OCI-LY3 (cell line): ENCODE results near the gene ST7.
A peak's percentile ranks its signal among the peaks of the same experiment; 100 is the strongest.

Experiments
- H2AFZ ChIP-seq: fragments of 200-600, 300-600 bp; shearing (Covaris generic); 2 replicates; pipeline ENCODE4 v1.6.0; 2014; ENCODE audit warnings: antibody characterized with exemption, low read depth, low read length
- H3K27ac ChIP-seq: fragments of 200-600, 300-600 bp; sonication (generic); 2 replicates; pipeline ENCODE4 v1.5.1; 2014; ENCODE audit warnings: mild to moderate bottlenecking, low read length, moderate library complexity, mixed read lengths
- H3K27me3 ChIP-seq: fragments of 200-600, 300-600 bp; sonication (generic); 2 replicates; pipeline ENCODE4 v1.6.1; 2014; ENCODE audit warnings: low read depth, low read length, mixed read lengths
- H3K36me3 ChIP-seq: fragments of 200-600, 300-600 bp; sonication (generic); replicated peaks from 2 replicates; pipeline ENCODE3; 2014; ENCODE audit warnings: low read depth, low read length, mixed read lengths
- H3K4me1 ChIP-seq: fragments of 300-600, 200-600 bp; sonication (generic); 2 replicates; pipeline ENCODE4 v1.6.1; 2014; ENCODE audit warnings: low read length, mixed read lengths
- H3K4me2 ChIP-seq: fragments of 200-600, 300-600 bp; sonication (generic); 2 replicates; pipeline ENCODE4 v1.6.1; 2014; ENCODE audit warnings: low read length, mixed read lengths
- H3K4me3 ChIP-seq: fragments of 300-600, 200-600 bp; sonication (generic); 2 replicates; pipeline ENCODE4 v1.5.1; 2014; ENCODE audit warnings: antibody characterized with exemption, mild to moderate bottlenecking, low read length, moderate library complexity
- H3K79me2 ChIP-seq: fragments of 300-600, 200-600 bp; shearing (Covaris generic); 2 replicates; pipeline ENCODE4 v1.6.1; 2014; ENCODE audit warnings: mild to moderate bottlenecking, low read length, mixed read lengths
- H3K9ac ChIP-seq: fragments of 300-600, 200-600 bp; shearing (Covaris generic); 2 replicates; pipeline ENCODE4 v1.6.0; 2014; ENCODE audit warnings: mild to moderate bottlenecking, low read length, moderate library complexity
- H3K9me3 ChIP-seq: fragments of 200-600, 300-600 bp; shearing (Covaris generic); 2 replicates; pipeline ENCODE4 v1.6.1; 2014; ENCODE audit warnings: low read length, mixed read lengths; ENCODE audit not compliant: insufficient read depth
- H4K20me1 ChIP-seq: fragments of 200-600, 300-600 bp; sonication (generic); 2 replicates; pipeline ENCODE4 v1.6.1; 2016; ENCODE audit warnings: low read length, mixed read lengths; ENCODE audit not compliant: insufficient read depth
- EZH2phosphoT487 ChIP-seq: fragments of 200-600 bp; shearing (Covaris generic); IDR thresholded peaks from 2 replicates; pipeline ENCODE4 v1.6.1; 2018; ENCODE audit warnings: antibody characterized with exemption, mixed run types, low read depth
- TF ChIP-seq, protein P1 (sequence below): fragments of 200-600, 300-600 bp; sonication (generic); IDR thresholded peaks from 2 replicates; pipeline ENCODE4 v1.5.1; 2014; ENCODE audit warnings: antibody characterized with exemption, low read length, low read depth

ST7 gene

DNA sequence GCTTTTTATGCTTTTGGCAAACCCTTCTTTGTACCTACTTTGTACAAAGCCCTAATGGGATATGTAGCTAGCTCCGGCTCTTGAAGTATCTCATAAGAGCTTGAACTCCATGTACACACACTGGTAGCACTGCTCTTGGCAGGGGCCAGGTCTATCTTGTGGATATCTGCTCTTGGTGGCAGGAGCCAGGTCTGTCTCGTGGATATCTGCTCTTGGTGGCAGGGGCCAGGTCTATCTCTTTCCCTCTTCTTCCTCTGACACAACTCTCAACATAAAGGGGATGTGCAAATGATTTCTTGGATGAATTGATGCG is 277.7 kb downstream of the ST7 start:
- Histone ChIP-seq H3K27ac (peak overlapping the region; percentile 17; the same call in 1 of the 2 replicates), H3K9ac (no peak overlapping the region), H3K4me2 (peak overlapping the region; percentile 26), H2AFZ (no peak overlapping the region), H4K20me1 (no peaks in the 10 kb centered on the region), H3K4me1 (peaks cover 22% of the 10 kb centered on the region), H3K4me3 (no peak overlapping the region), H3K79me2 (no peaks in the 10 kb centered on the region), H3K27me3 (no peaks in the 10 kb centered on the region), H3K9me3 (no peaks in the 10 kb centered on the region), H3K36me3 (peaks cover 24% of the 10 kb centered on the region)
- TF ChIP-seq EZH2phosphoT487: no peak
- TF ChIP-seq, protein P1, sequence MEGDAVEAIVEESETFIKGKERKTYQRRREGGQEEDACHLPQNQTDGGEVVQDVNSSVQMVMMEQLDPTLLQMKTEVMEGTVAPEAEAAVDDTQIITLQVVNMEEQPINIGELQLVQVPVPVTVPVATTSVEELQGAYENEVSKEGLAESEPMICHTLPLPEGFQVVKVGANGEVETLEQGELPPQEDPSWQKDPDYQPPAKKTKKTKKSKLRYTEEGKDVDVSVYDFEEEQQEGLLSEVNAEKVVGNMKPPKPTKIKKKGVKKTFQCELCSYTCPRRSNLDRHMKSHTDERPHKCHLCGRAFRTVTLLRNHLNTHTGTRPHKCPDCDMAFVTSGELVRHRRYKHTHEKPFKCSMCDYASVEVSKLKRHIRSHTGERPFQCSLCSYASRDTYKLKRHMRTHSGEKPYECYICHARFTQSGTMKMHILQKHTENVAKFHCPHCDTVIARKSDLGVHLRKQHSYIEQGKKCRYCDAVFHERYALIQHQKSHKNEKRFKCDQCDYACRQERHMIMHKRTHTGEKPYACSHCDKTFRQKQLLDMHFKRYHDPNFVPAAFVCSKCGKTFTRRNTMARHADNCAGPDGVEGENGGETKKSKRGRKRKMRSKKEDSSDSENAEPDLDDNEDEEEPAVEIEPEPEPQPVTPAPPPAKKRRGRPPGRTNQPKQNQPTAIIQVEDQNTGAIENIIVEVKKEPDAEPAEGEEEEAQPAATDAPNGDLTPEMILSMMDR: no peak

DNA sequence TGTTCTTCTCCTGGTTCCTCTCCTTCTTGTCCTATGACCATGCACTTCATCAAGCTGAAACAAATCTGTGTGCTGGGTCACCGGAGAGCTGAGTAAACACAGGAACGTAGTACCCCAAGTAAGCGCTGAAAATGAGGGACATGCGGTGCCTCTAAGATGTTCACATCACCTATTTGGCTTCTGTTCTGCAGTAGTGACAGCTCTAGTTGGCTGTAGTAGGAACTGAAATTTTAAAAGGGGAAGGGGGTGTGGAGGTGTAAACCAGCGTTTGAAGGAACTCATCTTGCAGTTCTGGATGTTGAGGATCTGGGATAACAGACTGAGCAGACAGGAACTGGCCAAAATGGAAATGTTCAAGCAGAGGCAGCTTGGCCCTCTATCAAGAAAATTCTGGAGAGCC is 284.3 kb downstream of the ST7 start:
- no peak overlapping the region for H2AFZ ChIP-seq
- TF ChIP-seq, protein P1: no peak
- H3K9me3 ChIP-seq: no peaks in the 10 kb centered on the region
- H3K27me3 ChIP-seq: no peaks in the 10 kb centered on the region
- H3K4me2 ChIP-seq: peak overlapping the region; percentile 60
- peak overlapping the region; percentile 3; the same call in 1 of the 2 replicates for H3K27ac ChIP-seq
- no peaks in the 10 kb centered on the region for H4K20me1 ChIP-seq
- H3K4me3 ChIP-seq: peak overlapping the region; percentile 55
- no peak overlapping the region for H3K9ac ChIP-seq
- peaks cover 5% of the 10 kb centered on the region for H3K36me3 ChIP-seq
- H3K79me2 ChIP-seq: no peaks in the 10 kb centered on the region
- H3K4me1 ChIP-seq: peaks cover 11% of the 10 kb centered on the region

DNA sequence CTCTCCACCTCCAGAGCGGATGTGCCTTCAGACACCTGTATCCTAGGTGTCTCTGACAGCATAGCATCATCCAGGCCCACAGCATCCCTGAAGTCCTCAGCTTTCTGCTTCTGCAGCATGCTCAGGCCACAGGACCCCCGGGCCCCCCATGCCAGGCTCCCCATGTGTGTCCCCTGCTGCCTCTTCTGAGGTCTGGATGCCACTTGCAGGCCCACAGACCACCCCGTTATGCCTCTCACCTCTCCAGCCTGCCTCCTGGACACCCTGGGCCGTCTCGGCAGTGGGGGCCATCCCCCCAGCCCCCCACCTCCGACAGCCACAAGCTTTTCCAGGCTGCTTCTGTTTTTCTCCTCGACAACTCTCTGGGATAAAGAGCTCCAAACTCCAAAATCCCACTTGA is 285.2 kb downstream of the ST7 start:
- H3K4me1 ChIP-seq: peaks cover 17% of the 10 kb centered on the region
- no peak overlapping the region for H3K4me3 ChIP-seq
- H3K36me3 ChIP-seq: no peaks in the 10 kb centered on the region
- no peak overlapping the region for H3K4me2 ChIP-seq
- H3K9ac ChIP-seq: no peak overlapping the region
- no peaks in the 10 kb centered on the region for H3K9me3 ChIP-seq
- no peaks in the 10 kb centered on the region for H3K27me3 ChIP-seq
- no peaks in the 10 kb centered on the region for H4K20me1 ChIP-seq
- H3K79me2 ChIP-seq: no peaks in the 10 kb centered on the region
- H3K27ac ChIP-seq: no peak overlapping the region
- H2AFZ ChIP-seq: no peak overlapping the region
- TF ChIP-seq, protein P1: no peak
- TF ChIP-seq EZH2phosphoT487: no peak

DNA sequence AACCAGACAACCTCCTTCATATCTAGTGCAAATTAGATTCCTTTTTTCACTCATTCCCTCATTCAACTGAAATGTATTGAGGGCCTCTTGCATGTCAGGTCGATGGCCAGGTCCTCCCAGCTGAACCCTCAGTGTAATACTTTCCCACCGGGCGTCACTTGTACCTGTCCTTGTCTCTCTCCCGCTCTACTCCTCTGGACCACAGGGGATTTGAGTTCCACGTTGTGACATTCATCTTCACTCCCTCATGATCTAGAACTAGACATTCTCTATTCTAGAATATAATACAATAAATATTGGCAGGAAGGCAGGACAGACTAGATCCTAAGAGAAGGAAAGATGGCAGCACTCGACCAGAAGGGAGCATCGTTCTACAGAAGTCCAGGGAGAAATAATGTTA is 285.6 kb downstream of the ST7 start:
- no peaks in the 10 kb centered on the region for H3K9me3 ChIP-seq
- no peak overlapping the region for H2AFZ ChIP-seq
- no peaks in the 10 kb centered on the region for H4K20me1 ChIP-seq
- no peaks in the 10 kb centered on the region for H3K27me3 ChIP-seq
- peaks cover 20% of the 10 kb centered on the region for H3K4me1 ChIP-seq
- H3K79me2 ChIP-seq: no peaks in the 10 kb centered on the region
- no peak overlapping the region for H3K27ac ChIP-seq
- no peak overlapping the region for H3K4me3 ChIP-seq
- no peak overlapping the region for H3K9ac ChIP-seq
- no peaks in the 10 kb centered on the region for H3K36me3 ChIP-seq
- no peak for TF ChIP-seq EZH2phosphoT487
- TF ChIP-seq, protein P1: no peak
- H3K4me2 ChIP-seq: no peak overlapping the region
